Left ventricle myocardium inferior (tissue), 1 donor: Measurements from ENCODE around the gene C7orf33. TPM values are rescaled to one million over a fixed set of nuclear protein-coding genes. Genes with fewer than 3 reads are reported as not detected.

ENCODE experiments used
- DNase-seq: peaks from one replicate; pipeline ENCODE4 v3.0.0-alpha.2; 2020
- H3K27ac ChIP-seq: fragments of 200-600 bp; replicated peaks from 2 replicates; pipeline ENCODE4 v1.8.0; 2021
- H3K27me3 ChIP-seq: fragments of 200-600 bp; 2 replicates; pipeline ENCODE4 v1.8.0; 2021; ENCODE audit warnings: low read depth
- H3K36me3 ChIP-seq: fragments of 200-600 bp; 2 replicates; pipeline ENCODE4 v1.8.0; 2021
- H3K4me1 ChIP-seq: fragments of 200-600 bp; 2 replicates; pipeline ENCODE4 v1.8.0; 2021
- H3K4me3 ChIP-seq: fragments of 200-600 bp; 2 replicates; pipeline ENCODE4 v1.8.0; 2021; ENCODE audit warnings: mild to moderate bottlenecking, moderate library complexity
- H3K9me3 ChIP-seq: fragments of 200-600 bp; replicated peaks from 2 replicates; pipeline ENCODE4 v1.8.0; 2021
- CTCF ChIP-seq: fragments of 200-600 bp; IDR thresholded peaks from 2 replicates; pipeline ENCODE4 v1.8.0; 2021; ENCODE audit warnings: antibody characterized with exemption, mild to moderate bottlenecking, borderline replicate concordance
- intact Hi-C: fragments of 100-400 bp; cut with micrococcal nuclease; formaldehyde crosslinking; loops from one replicate; pipeline ENCODE4 v1.11.0; 2022
- total RNA-seq: library from RNA; stranded (reverse); fragmentation: NEBNext Ultra II Directional; extraction: Animal tissue kit (Norgen Biotek cat#: 25700); gene quantifications from one replicate; pipeline ENCODE4 v1.2.1, GENCODE V29; 2021
- donor health status: DM: no; HTN: yes; CAD: no; lungs with severe emphysema.

The C7orf33 gene
- total RNA-seq, 1 donor from 2014 or later: not detected

- no peaks in the 10 kb centered on the region for H3K36me3 ChIP-seq
- H3K27me3 ChIP-seq: peaks cover 17% of the 10 kb centered on the region
- no peak for TF ChIP-seq CTCF
- DNase-seq: no peak
- no peaks in the 10 kb centered on the region for H3K9me3 ChIP-seq
- intact Hi-C loops: no loop called here
- H3K4me1 ChIP-seq: peaks cover 9% of the 10 kb centered on the region
- H3K4me3 ChIP-seq: no peak overlapping the region
- H3K27ac ChIP-seq: no peak overlapping the region
Observed at GRCh38 chr7:148628011-148628410, 37.4 kb downstream of the C7orf33 start.

- H3K36me3 ChIP-seq: no peaks in the 10 kb centered on the region
- H3K27me3 ChIP-seq: peaks cover 21% of the 10 kb centered on the region
- no peak overlapping the region for H3K4me3 ChIP-seq
- H3K9me3 ChIP-seq: no peaks in the 10 kb centered on the region
- TF ChIP-seq CTCF: no peak
- DNase-seq: no peak
- H3K4me1 ChIP-seq: peaks cover 4% of the 10 kb centered on the region
- no peak overlapping the region for H3K27ac ChIP-seq
- intact Hi-C loops: no loop called here
Observed at GRCh38 chr7:148630078-148630477, 39.5 kb downstream of the C7orf33 start.

- H3K27me3 ChIP-seq: peaks cover 19% of the 10 kb centered on the region
- no peaks in the 10 kb centered on the region for H3K36me3 ChIP-seq
- H3K27ac ChIP-seq: no peak overlapping the region
- intact Hi-C loops: no loop called here
- no peaks in the 10 kb centered on the region for H3K9me3 ChIP-seq
- H3K4me3 ChIP-seq: no peak overlapping the region
- no peak for TF ChIP-seq CTCF
- H3K4me1 ChIP-seq: no peaks in the 10 kb centered on the region
- no peak for DNase-seq
Observed at GRCh38 chr7:148633761-148634160, 43.2 kb downstream of the C7orf33 start.

GRCh38 chr7:148637094-148637493 lies 46.5 kb downstream of the C7orf33 start:
- Histone ChIP-seq H3K27ac (no peak overlapping the region), H3K4me3 (no peak overlapping the region), H3K4me1 (no peaks in the 10 kb centered on the region), H3K9me3 (no peaks in the 10 kb centered on the region), H3K27me3 (peaks cover 21% of the 10 kb centered on the region), H3K36me3 (no peaks in the 10 kb centered on the region)
- intact Hi-C loops: no loop called here
- DNase-seq: no peak
- no peak for TF ChIP-seq CTCF

GRCh38 chr7:148645898-148646297 lies 55.3 kb downstream of the C7orf33 start:
- H3K27me3 ChIP-seq: peaks cover 59% of the 10 kb centered on the region
- H3K4me1 ChIP-seq: no peaks in the 10 kb centered on the region
- DNase-seq: no peak
- no peak for TF ChIP-seq CTCF
- H3K36me3 ChIP-seq: no peaks in the 10 kb centered on the region
- H3K4me3 ChIP-seq: no peak overlapping the region
- intact Hi-C loops: no loop called here
- H3K9me3 ChIP-seq: no peaks in the 10 kb centered on the region
- no peak overlapping the region for H3K27ac ChIP-seq
